HS-27A (cell line): ENCODE measurements around the gene SLC1A1.

Experiments used
- DNase-seq: peaks from one replicate; pipeline ENCODE4 v3.0.0-alpha.2; 2012; ENCODE audit warnings: low read depth, missing footprints

Gene SLC1A1

GRCh38 chr9:4489919-4490704, at the start of gene SLC1A1:
Gene SLC1A1 (plus strand): TSS chr9:4490468. CDS start chr9:4490680, 212 bp downstream.
- DNase-seq = no peak

- no peak for DNase-seq
These were observed 47.5 kb upstream of the SLC1A1 start for GRCh38 chr9:4442806-4443205.

- no peak for DNase-seq
These were observed 46.8 kb upstream of the SLC1A1 start for GRCh38 chr9:4443439-4443838.

- DNase-seq = no peak
These were observed 28.8 kb upstream of the SLC1A1 start for GRCh38 chr9:4461437-4461836.

GRCh38 chr9:4463824-4464223, 26.4 kb upstream of the SLC1A1 start:
- no peak for DNase-seq

GRCh38 chr9:4464911-4465513, 25.3 kb upstream of the SLC1A1 start:
- DNase-seq = no peak

- no peak for DNase-seq
These were observed 24.4 kb upstream of the SLC1A1 start for GRCh38 chr9:4465910-4466309.

- no peak for DNase-seq
These were observed 15.0 kb upstream of the SLC1A1 start for GRCh38 chr9:4475301-4475700.

- DNase-seq = no peak
These were observed 4.1 kb upstream of the SLC1A1 start for GRCh38 chr9:4486176-4486575.

- DNase-seq = no peak
These were observed 728 bp upstream of the SLC1A1 start for GRCh38 chr9:4489562-4489918.

- DNase-seq = no peak
These were observed 697 bp downstream of the SLC1A1 start for GRCh38 chr9:4490705-4491625.

GRCh38 chr9:4491626-4491975, 1.3 kb downstream of the SLC1A1 start:
- DNase-seq = no peak

GRCh38 chr9:4494332-4494731, 4.1 kb downstream of the SLC1A1 start:
- no peak for DNase-seq

- DNase-seq = no peak
These were observed 4.5 kb downstream of the SLC1A1 start for GRCh38 chr9:4494806-4495205.

GRCh38 chr9:4495537-4495936, 5.3 kb downstream of the SLC1A1 start:
- DNase-seq = no peak

GRCh38 chr9:4496497-4496896, 6.2 kb downstream of the SLC1A1 start:
- no peak for DNase-seq

- no peak for DNase-seq
These were observed 7.1 kb downstream of the SLC1A1 start for GRCh38 chr9:4497395-4497794.

- DNase-seq = no peak
These were observed 7.6 kb downstream of the SLC1A1 start for GRCh38 chr9:4497855-4498254.

- DNase-seq = no peak
These were observed 9.6 kb downstream of the SLC1A1 start for GRCh38 chr9:4499917-4500316.

- DNase-seq = no peak
These were observed 10.9 kb downstream of the SLC1A1 start for GRCh38 chr9:4501147-4501507.

- no peak for DNase-seq
These were observed 12.2 kb downstream of the SLC1A1 start for GRCh38 chr9:4502444-4502843.

GRCh38 chr9:4503103-4503502, 12.8 kb downstream of the SLC1A1 start:
- DNase-seq = no peak

- DNase-seq = no peak
These were observed 14.0 kb downstream of the SLC1A1 start for GRCh38 chr9:4504250-4504649.
